ENCODE measurements around the gene FXN.

GRCh38 chr9:68995776-68996175 lies 39.8 kb upstream of the FXN start:
- no peak for TF ChIP-seq CTCF (IDR thresholded peaks at IDR 0.05)
- TF ChIP-seq POLR2AphosphoS5 (IDR thresholded peaks at IDR 0.05; ENCODE audit: low read depth, low read length), result no peak

Measured in Panc1 (cell line).